A673 (cell line): ENCODE measurements around the gene ASPRV1.

Experiments
- EZH2 ChIP-seq: fragments of 200-600 bp; sonication (generic); IDR thresholded peaks from 2 replicates; pipeline ENCODE4 v1.6.1; 2017; ENCODE audit warnings: borderline replicate concordance, low read depth, mild to moderate bottlenecking, mixed read lengths, antibody characterized with exemption, low read length; ENCODE audit not compliant: poor library complexity, severe bottlenecking
- TF ChIP-seq, protein P1 (sequence below): fragments of 300-800, 200-600 bp; sonication (generic); conservative IDR thresholded peaks from 2 replicates; pipeline ENCODE4 v1.5.1; 2017; ENCODE audit warnings: low read depth, mild to moderate bottlenecking, antibody characterized with exemption, low read length, moderate library complexity, mixed read lengths

DNA sequence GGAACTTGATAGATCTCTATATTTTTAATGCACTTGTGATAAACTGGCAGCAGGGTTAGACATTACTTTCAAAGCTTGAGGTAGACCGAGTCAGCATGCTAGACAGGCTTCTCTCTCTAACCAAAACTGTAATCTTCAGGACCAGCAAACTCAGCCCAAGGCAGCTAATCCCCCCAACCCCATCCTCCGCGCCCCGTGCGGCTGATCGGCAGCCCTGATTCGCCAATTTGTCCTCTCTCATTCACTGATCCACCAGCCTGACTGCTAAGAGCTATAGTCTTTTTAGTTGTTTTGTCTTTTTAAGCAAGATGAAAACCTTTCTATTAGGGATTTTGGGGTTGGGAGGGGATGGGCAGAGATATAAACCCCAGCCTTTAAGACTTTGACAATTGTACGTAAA, 20.7 kb downstream of the ASPRV1 start:
- TF ChIP-seq, protein P1, sequence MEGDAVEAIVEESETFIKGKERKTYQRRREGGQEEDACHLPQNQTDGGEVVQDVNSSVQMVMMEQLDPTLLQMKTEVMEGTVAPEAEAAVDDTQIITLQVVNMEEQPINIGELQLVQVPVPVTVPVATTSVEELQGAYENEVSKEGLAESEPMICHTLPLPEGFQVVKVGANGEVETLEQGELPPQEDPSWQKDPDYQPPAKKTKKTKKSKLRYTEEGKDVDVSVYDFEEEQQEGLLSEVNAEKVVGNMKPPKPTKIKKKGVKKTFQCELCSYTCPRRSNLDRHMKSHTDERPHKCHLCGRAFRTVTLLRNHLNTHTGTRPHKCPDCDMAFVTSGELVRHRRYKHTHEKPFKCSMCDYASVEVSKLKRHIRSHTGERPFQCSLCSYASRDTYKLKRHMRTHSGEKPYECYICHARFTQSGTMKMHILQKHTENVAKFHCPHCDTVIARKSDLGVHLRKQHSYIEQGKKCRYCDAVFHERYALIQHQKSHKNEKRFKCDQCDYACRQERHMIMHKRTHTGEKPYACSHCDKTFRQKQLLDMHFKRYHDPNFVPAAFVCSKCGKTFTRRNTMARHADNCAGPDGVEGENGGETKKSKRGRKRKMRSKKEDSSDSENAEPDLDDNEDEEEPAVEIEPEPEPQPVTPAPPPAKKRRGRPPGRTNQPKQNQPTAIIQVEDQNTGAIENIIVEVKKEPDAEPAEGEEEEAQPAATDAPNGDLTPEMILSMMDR, result no peak
- TF ChIP-seq EZH2, result no peak
